GM23338 (cell line): ENCODE measurements around the gene PATE3. TPM values are rescaled to one million over a fixed set of nuclear protein-coding genes. Genes with fewer than 3 reads are reported as not detected.

ENCODE experiments used
- ATAC-seq: fragments of 200-7000 bp; cut with Tn5 transposase; 3 replicates; pipeline ENCODE4 v1.9.1; 2020
- DNase-seq: peaks from one replicate; pipeline ENCODE4 v3.0.0-alpha.2; 2015; ENCODE audit warnings: low spot score
- H2AFZ ChIP-seq: fragments of 200-600 bp; sonication (generic); 2 replicates; pipeline ENCODE4 v1.8.0; 2016; ENCODE audit warnings: antibody characterized with exemption, mild to moderate bottlenecking, moderate library complexity
- H3F3A ChIP-seq: fragments of 200-600 bp; sonication (generic); replicated peaks from 2 replicates; pipeline ENCODE4 v1.8.0; 2017; ENCODE audit warnings: antibody characterized with exemption, mixed run types, low read depth
- H3K27ac ChIP-seq: fragments of 200-600 bp; sonication (generic); 2 replicates; pipeline ENCODE4 v1.6.1; 2016; ENCODE audit warnings: low read depth
- H3K27me3 ChIP-seq: fragments of 200-600 bp; sonication (generic); 2 replicates; pipeline ENCODE4 v1.8.0; 2016; ENCODE audit warnings: mild to moderate bottlenecking, mixed run types, moderate library complexity; ENCODE audit not compliant: insufficient read depth
- H3K36me3 ChIP-seq: fragments of 200-600 bp; sonication (generic); 2 replicates; pipeline ENCODE4 v1.8.0; 2016; ENCODE audit warnings: mild to moderate bottlenecking; ENCODE audit not compliant: insufficient read depth
- H3K4me1 ChIP-seq: fragments of 200-600 bp; sonication (generic); 2 replicates; pipeline ENCODE4 v1.8.0; 2016; ENCODE audit warnings: mild to moderate bottlenecking, moderate library complexity; ENCODE audit not compliant: insufficient read depth
- H3K4me2 ChIP-seq: fragments of 200-600 bp; sonication (generic); 2 replicates; pipeline ENCODE4 v1.7.1; 2017; ENCODE audit warnings: mixed run types
- H3K4me3 ChIP-seq: fragments of 200-600 bp; sonication (generic); 2 replicates; pipeline ENCODE4 v1.6.1; 2016; ENCODE audit warnings: mixed run types
- H3K79me2 ChIP-seq: fragments of 200-600 bp; sonication (generic); replicated peaks from 2 replicates; pipeline ENCODE4 v1.8.0; 2017; ENCODE audit warnings: mild to moderate bottlenecking; ENCODE audit not compliant: insufficient read depth
- H3K9me2 ChIP-seq: fragments of 200-600 bp; sonication (generic); 2 replicates; pipeline ENCODE4 v1.8.0; 2017; ENCODE audit not compliant: insufficient read depth
- H4K20me1 ChIP-seq: fragments of 200-600 bp; sonication (generic); replicated peaks from 2 replicates; pipeline ENCODE4 v1.8.0; 2017; ENCODE audit warnings: mild to moderate bottlenecking; ENCODE audit not compliant: insufficient read depth
- H3K27ac Mint-ChIP-seq: 2 replicates; pipeline ENCODE4 v1.8.0; 2020; ENCODE audit warnings: inconsistent platforms, mild to moderate bottlenecking, moderate library complexity, mixed read lengths
- H3K27me3 Mint-ChIP-seq: 3 replicates; pipeline ENCODE4 v1.8.0; 2022; ENCODE audit warnings: low read depth, mild to moderate bottlenecking, moderate library complexity, mixed read lengths, inconsistent platforms; ENCODE audit not compliant: insufficient read depth, poor library complexity
- H3K36me3 Mint-ChIP-seq: 3 replicates; pipeline ENCODE4 v1.8.0; 2021; ENCODE audit warnings: low read depth, mild to moderate bottlenecking, inconsistent platforms, moderate library complexity, mixed read lengths
- H3K4me1 Mint-ChIP-seq: 3 replicates; pipeline ENCODE4 v1.8.0; 2020; ENCODE audit warnings: mild to moderate bottlenecking, inconsistent platforms, mixed read lengths
- H3K4me3 Mint-ChIP-seq: 3 replicates; pipeline ENCODE4 v1.8.0; 2021; ENCODE audit warnings: moderate library complexity, mild to moderate bottlenecking, inconsistent platforms, mixed read lengths
- H3K9me3 Mint-ChIP-seq: 3 replicates; pipeline ENCODE4 v1.8.0; 2020; ENCODE audit warnings: moderate library complexity, mild to moderate bottlenecking, inconsistent platforms, mixed read lengths
- CREB1 ChIP-seq: fragments of 250-450 bp; sonication (Bioruptor Pico); IDR thresholded peaks from 2 replicates; pipeline ENCODE4 v1.5.0; 2020; ENCODE audit warnings: low read depth, mild to moderate bottlenecking, moderate library complexity
- CTCF ChIP-seq, 2 experiments: fragments of 200-600 bp in 1 of 2; sonication (generic) in 1 of 2; conservative IDR thresholded peaks; 2 replicates each; pipeline versions ENCODE4 v1.5.1 to v1.6.1; 2016 to 2017; ENCODE audit warnings: antibody characterized with exemption in 2 of 2, low read depth in 2 of 2, mild to moderate bottlenecking in 2 of 2, moderate library complexity in 1 of 2
- EZH2phosphoT487 ChIP-seq: fragments of 200-600 bp; sonication (generic); IDR thresholded peaks from one replicate; pipeline ENCODE4 v1.8.1; 2018; ENCODE audit warnings: antibody characterized with exemption; ENCODE audit not compliant: unreplicated experiment
- JUNB ChIP-seq: IDR thresholded peaks from one replicate; pipeline ENCODE4 v1.6.1; 2016; ENCODE audit warnings: antibody characterized with exemption; ENCODE audit not compliant: unreplicated experiment
- NANOG ChIP-seq: IDR thresholded peaks from 2 replicates; pipeline ENCODE4 v1.6.1; 2016; ENCODE audit warnings: antibody characterized with exemption, borderline replicate concordance
- POLR2AphosphoS5 ChIP-seq: IDR thresholded peaks from 2 replicates; pipeline ENCODE4 v1.6.1; 2016; ENCODE audit warnings: antibody characterized with exemption, low read depth
- STAT1 ChIP-seq: IDR thresholded peaks from one replicate; pipeline ENCODE4 v1.6.1; 2016; ENCODE audit warnings: antibody characterized with exemption; ENCODE audit not compliant: unreplicated experiment
- ZNF114 ChIP-seq: fragments of 250-450 bp; sonication (Bioruptor Pico); IDR thresholded peaks from 2 replicates; pipeline ENCODE4 v1.5.0; 2020; ENCODE audit warnings: mild to moderate bottlenecking, moderate library complexity
- ZNF331 ChIP-seq: fragments of 250-450 bp; sonication (Bioruptor Pico); IDR thresholded peaks from 2 replicates; pipeline ENCODE4 v1.5.0; 2020; ENCODE audit warnings: low read depth, mild to moderate bottlenecking, moderate library complexity
- polyA plus RNA-seq: library from polyadenylated mRNA; unstranded; fragments of >200 nt; fragmentation: Nextera tagmentation; extraction: Ambion mirVana; gene quantifications from 2 replicates; pipeline ENCODE4 v1.2.1, GENCODE V29; 2016
- total RNA-seq: library from RNA; depleted of rRNA; stranded (reverse); fragments of >200 nt; shearing (Covaris generic); gene quantifications from 2 replicates; pipeline ENCODE4 v1.2.3, GENCODE V29; 2014
- TF ChIP-seq, protein P1 (sequence below): IDR thresholded peaks from 2 replicates; pipeline ENCODE4 v1.6.1; 2016; ENCODE audit warnings: antibody characterized with exemption

PATE3 gene
- total and polyA plus RNA-seq, 2 experiments from 2014 or later, result not detected

DNA sequence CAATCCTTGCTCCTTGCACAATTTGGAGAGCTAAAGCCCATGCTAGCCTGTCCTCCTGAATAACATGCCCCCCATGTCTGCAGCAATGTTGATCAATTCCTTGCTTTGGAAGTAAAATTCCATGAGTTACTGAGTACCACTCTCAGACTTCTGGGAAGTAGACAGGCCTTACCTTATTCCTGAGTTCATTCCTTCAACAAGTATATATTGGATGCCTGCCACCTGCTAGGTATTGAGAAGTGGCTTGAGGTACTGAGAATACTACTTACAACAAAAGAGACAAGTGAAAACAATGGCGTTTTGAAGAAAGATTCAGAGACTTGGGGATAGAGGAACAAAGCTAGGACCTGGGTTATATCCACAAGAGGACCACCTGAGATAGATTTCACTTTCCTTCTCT lies 21.7 kb upstream of the PATE3 start:
- no peaks in the 10 kb centered on the region for H3K4me1 ChIP-seq
- H3K79me2 ChIP-seq, result no peaks in the 10 kb centered on the region
- H3F3A ChIP-seq, result no peaks in the 10 kb centered on the region
- H3K4me3 ChIP-seq, result no peak overlapping the region
- Mint-ChIP-seq H3K27me3 (no peaks in the 10 kb centered on the region), H3K36me3 (no peaks in the 10 kb centered on the region), H3K4me1 (peaks cover 3% of the 10 kb centered on the region; the same call in 1 of the 3 replicates), H3K4me3 (no peak overlapping the region), H3K27ac (no peak overlapping the region), H3K9me3 (no peaks in the 10 kb centered on the region)
- H3K27ac ChIP-seq, result no peak overlapping the region
- H3K9me2 ChIP-seq, result peaks cover 6% of the 10 kb centered on the region
- no peak overlapping the region for H3K4me2 ChIP-seq
- no peaks in the 10 kb centered on the region for H3K27me3 ChIP-seq
- H3K36me3 ChIP-seq, result no peaks in the 10 kb centered on the region
- TF ChIP-seq ZNF331 (no peak), CREB1 (no peak), JUNB (no peak)
- TF ChIP-seq, protein P1, sequence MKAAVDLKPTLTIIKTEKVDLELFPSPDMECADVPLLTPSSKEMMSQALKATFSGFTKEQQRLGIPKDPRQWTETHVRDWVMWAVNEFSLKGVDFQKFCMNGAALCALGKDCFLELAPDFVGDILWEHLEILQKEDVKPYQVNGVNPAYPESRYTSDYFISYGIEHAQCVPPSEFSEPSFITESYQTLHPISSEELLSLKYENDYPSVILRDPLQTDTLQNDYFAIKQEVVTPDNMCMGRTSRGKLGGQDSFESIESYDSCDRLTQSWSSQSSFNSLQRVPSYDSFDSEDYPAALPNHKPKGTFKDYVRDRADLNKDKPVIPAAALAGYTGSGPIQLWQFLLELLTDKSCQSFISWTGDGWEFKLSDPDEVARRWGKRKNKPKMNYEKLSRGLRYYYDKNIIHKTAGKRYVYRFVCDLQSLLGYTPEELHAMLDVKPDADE, result no peak
- ATAC-seq (no peak), DNase-seq (no peak)
- no peak overlapping the region for H2AFZ ChIP-seq
- no peaks in the 10 kb centered on the region for H4K20me1 ChIP-seq

GRCh38 chr11:125768336-125769046 lies 19.4 kb upstream of the PATE3 start:
- Mint-ChIP-seq H3K4me3 (no peak overlapping the region), H3K4me1 (peaks cover 3% of the 10 kb centered on the region; the same call in 1 of the 3 replicates), H3K36me3 (no peaks in the 10 kb centered on the region), H3K27me3 (peaks cover under 1% of the 10 kb centered on the region), H3K27ac (no peak overlapping the region), H3K9me3 (no peaks in the 10 kb centered on the region)
- Histone ChIP-seq H3K27ac (no peak overlapping the region), H3K9me2 (peaks cover 9% of the 10 kb centered on the region), H3F3A (no peaks in the 10 kb centered on the region), H4K20me1 (no peaks in the 10 kb centered on the region), H3K4me2 (no peak overlapping the region), H3K27me3 (no peaks in the 10 kb centered on the region), H3K4me3 (no peak overlapping the region), H3K36me3 (no peaks in the 10 kb centered on the region), H3K4me1 (no peaks in the 10 kb centered on the region), H2AFZ (no peak overlapping the region), H3K79me2 (no peaks in the 10 kb centered on the region)
- TF ChIP-seq, protein P1, result no peak
- TF ChIP-seq EZH2phosphoT487 (no peak), NANOG (no peak), CREB1 (no peak)
- ATAC-seq (no peak), DNase-seq (no peak)

DNA sequence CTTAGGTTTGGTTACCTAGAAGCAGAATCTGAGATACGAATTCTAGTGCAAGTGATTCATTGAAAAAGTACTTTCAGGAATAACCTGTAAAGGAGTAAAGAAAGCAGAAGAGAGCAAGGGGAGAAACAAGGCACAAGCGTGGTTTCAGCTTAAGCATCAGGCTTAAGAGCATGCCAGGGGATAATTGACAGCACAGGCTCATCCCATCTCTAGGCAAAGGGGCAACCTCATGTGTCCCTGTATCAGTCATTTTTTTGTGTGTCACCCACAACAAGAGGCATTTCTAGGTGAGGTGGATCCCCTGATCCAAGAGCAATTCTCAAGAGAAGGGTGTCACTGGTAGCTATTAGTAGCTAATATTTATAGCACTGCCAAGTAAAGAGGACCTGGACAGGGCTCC lies 17.3 kb upstream of the PATE3 start:
- ATAC-seq (no peak), DNase-seq (no peak)
- Histone ChIP-seq H3K36me3 (no peaks in the 10 kb centered on the region), H3K4me3 (no peak overlapping the region), H4K20me1 (no peaks in the 10 kb centered on the region), H3K4me2 (no peak overlapping the region), H3K27me3 (no peaks in the 10 kb centered on the region), H3K79me2 (no peaks in the 10 kb centered on the region), H2AFZ (no peak overlapping the region), H3K27ac (no peak overlapping the region), H3F3A (no peaks in the 10 kb centered on the region), H3K4me1 (no peaks in the 10 kb centered on the region), H3K9me2 (peaks cover 4% of the 10 kb centered on the region)
- Mint-ChIP-seq H3K4me1 (peaks cover 2% of the 10 kb centered on the region; the same call in 1 of the 3 replicates), H3K9me3 (no peaks in the 10 kb centered on the region), H3K4me3 (no peak overlapping the region), H3K27ac (no peak overlapping the region), H3K36me3 (no peaks in the 10 kb centered on the region), H3K27me3 (peaks cover 2% of the 10 kb centered on the region)
- TF ChIP-seq CTCF (conservative IDR thresholded peaks at IDR 0.05; ENCODE audit: low read depth in 2 of 2), result no peak
- TF ChIP-seq ZNF114 (CRISPR knock-in tag), result no peak
- TF ChIP-seq ZNF331, result no peak
- TF ChIP-seq POLR2AphosphoS5, result no peak
- TF ChIP-seq CREB1, result no peak
- TF ChIP-seq STAT1, result no peak
